ENCODE data around the gene DTX3L.
A peak's percentile ranks its signal among the peaks of the same experiment; 100 is the strongest.

The DTX3L gene

DNA sequence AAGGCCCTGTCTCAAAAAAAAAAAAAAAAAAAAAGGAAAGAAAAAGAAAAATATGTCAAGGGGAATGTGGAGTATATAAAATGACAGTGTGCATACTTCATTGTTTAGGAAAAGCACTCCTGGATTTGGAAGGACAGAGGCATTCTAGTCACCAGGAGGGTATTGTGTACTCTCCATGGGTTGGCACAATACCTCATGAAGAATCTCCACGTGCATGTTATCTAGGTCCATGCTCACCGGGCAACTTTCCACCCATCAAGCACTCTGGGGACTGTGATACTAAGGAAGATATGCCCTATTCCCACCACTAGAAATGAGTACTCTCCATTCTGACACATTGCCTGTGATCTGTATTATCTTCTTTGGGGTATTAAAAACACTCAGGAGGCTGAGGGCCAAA lies 34.0 kb upstream of the DTX3L start:
- Histone ChIP-seq H3K4me3 (replicated peaks; ENCODE audit: insufficient read depth, low read length) (no peak overlapping the region), H3K27me3 (ENCODE audit: insufficient read depth, poor library complexity, severe bottlenecking) (no peaks in the 10 kb centered on the region), H3K27ac (replicated peaks) (no peak overlapping the region)
- TF ChIP-seq POLR2AphosphoS5 (IDR thresholded peaks at IDR 0.05; ENCODE audit: low read depth), result no peak
- TF ChIP-seq, protein P1, sequence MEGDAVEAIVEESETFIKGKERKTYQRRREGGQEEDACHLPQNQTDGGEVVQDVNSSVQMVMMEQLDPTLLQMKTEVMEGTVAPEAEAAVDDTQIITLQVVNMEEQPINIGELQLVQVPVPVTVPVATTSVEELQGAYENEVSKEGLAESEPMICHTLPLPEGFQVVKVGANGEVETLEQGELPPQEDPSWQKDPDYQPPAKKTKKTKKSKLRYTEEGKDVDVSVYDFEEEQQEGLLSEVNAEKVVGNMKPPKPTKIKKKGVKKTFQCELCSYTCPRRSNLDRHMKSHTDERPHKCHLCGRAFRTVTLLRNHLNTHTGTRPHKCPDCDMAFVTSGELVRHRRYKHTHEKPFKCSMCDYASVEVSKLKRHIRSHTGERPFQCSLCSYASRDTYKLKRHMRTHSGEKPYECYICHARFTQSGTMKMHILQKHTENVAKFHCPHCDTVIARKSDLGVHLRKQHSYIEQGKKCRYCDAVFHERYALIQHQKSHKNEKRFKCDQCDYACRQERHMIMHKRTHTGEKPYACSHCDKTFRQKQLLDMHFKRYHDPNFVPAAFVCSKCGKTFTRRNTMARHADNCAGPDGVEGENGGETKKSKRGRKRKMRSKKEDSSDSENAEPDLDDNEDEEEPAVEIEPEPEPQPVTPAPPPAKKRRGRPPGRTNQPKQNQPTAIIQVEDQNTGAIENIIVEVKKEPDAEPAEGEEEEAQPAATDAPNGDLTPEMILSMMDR (IDR thresholded peaks at IDR 0.05; ENCODE audit: insufficient read depth, low read length), result no peak
- no peak for DNase-seq (ENCODE audit: low read depth in 1 of 2, low spot score in 1 of 2)

DNA sequence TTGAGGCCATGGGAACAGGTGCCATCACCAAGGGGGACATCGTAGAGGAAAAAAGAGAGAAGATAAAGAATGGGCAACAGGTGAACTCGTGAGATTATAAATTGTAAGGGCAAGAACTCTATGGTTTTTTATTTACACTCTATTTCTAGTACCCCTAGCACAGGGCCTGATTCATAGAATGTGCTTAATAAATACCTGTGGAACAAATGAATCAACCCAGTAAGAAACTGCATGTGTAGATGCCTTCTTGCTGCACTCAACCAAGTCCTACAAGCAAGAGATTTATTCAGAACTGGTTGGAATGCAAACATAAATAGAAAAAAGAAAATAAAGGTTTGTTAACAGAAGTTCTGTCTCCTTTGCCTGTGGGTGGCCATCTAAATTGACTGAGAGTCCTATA lies 30.7 kb upstream of the DTX3L start:
- DNase-seq (ENCODE audit: low read depth in 1 of 2, low spot score in 1 of 2), result no peak
- TF ChIP-seq, protein P1 (IDR thresholded peaks at IDR 0.05; ENCODE audit: insufficient read depth, low read length), result no peak
- TF ChIP-seq SPI1 (IDR thresholded peaks at IDR 0.05; ENCODE audit: borderline replicate concordance, low read depth), result no peak
- TF ChIP-seq, protein P2, sequence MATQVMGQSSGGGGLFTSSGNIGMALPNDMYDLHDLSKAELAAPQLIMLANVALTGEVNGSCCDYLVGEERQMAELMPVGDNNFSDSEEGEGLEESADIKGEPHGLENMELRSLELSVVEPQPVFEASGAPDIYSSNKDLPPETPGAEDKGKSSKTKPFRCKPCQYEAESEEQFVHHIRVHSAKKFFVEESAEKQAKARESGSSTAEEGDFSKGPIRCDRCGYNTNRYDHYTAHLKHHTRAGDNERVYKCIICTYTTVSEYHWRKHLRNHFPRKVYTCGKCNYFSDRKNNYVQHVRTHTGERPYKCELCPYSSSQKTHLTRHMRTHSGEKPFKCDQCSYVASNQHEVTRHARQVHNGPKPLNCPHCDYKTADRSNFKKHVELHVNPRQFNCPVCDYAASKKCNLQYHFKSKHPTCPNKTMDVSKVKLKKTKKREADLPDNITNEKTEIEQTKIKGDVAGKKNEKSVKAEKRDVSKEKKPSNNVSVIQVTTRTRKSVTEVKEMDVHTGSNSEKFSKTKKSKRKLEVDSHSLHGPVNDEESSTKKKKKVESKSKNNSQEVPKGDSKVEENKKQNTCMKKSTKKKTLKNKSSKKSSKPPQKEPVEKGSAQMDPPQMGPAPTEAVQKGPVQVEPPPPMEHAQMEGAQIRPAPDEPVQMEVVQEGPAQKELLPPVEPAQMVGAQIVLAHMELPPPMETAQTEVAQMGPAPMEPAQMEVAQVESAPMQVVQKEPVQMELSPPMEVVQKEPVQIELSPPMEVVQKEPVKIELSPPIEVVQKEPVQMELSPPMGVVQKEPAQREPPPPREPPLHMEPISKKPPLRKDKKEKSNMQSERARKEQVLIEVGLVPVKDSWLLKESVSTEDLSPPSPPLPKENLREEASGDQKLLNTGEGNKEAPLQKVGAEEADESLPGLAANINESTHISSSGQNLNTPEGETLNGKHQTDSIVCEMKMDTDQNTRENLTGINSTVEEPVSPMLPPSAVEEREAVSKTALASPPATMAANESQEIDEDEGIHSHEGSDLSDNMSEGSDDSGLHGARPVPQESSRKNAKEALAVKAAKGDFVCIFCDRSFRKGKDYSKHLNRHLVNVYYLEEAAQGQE (IDR thresholded peaks at IDR 0.05; ENCODE audit: insufficient replicate concordance, low read depth), result no peak
- no peak for TF ChIP-seq GABPA (IDR thresholded peaks at IDR 0.05; ENCODE audit: low read depth)
- no peak for TF ChIP-seq POLR2AphosphoS5 (IDR thresholded peaks at IDR 0.05; ENCODE audit: low read depth)
- no peak overlapping the region for H3K4me3 ChIP-seq (replicated peaks; ENCODE audit: insufficient read depth, low read length)
- H3K27ac ChIP-seq (replicated peaks), result 0 out of 2 replicates have a peak overlapping the region, but pooled peaks have one; percentile 2
- H3K27me3 ChIP-seq (ENCODE audit: insufficient read depth, poor library complexity, severe bottlenecking), result no peaks in the 10 kb centered on the region

DNA sequence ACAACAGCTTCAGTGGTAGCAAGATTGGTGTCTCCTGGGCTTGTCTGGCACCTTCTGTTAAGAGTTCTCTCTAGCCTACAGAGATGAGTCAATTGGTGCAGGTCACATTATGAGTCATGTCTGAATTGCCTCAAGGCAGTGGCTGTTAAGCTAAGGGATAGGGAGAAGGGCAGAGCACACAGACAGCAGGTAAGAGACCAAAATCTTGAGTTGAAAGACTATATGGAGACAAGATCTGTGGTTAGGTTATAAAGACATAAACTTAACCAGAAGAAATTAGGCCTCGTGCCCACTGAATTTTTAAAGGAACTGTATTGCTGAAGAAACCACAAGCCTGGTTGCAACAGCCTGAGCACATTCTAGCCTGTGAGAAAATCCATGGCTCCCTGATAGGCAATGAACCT lies 30.2 kb upstream of the DTX3L start:
- peak; percentile 51 to 82 for DNase-seq (ENCODE audit: low read depth in 1 of 2, low spot score in 1 of 2)
- TF ChIP-seq, protein P2 (IDR thresholded peaks at IDR 0.05; ENCODE audit: insufficient replicate concordance, low read depth), result no peak
- TF ChIP-seq POLR2AphosphoS5 (IDR thresholded peaks at IDR 0.05; ENCODE audit: low read depth) (0 out of 2 replicates have a peak, but pooled peaks have one; percentile 29), SPI1 (IDR thresholded peaks at IDR 0.05; ENCODE audit: borderline replicate concordance, low read depth) (peak; percentile 71)
- Histone ChIP-seq H3K4me3 (replicated peaks; ENCODE audit: insufficient read depth, low read length) (no peak overlapping the region), H3K27me3 (ENCODE audit: insufficient read depth, poor library complexity, severe bottlenecking) (no peaks in the 10 kb centered on the region), H3K27ac (replicated peaks) (0 out of 2 replicates have a peak overlapping the region, but pooled peaks have one; percentile 2)

DNA sequence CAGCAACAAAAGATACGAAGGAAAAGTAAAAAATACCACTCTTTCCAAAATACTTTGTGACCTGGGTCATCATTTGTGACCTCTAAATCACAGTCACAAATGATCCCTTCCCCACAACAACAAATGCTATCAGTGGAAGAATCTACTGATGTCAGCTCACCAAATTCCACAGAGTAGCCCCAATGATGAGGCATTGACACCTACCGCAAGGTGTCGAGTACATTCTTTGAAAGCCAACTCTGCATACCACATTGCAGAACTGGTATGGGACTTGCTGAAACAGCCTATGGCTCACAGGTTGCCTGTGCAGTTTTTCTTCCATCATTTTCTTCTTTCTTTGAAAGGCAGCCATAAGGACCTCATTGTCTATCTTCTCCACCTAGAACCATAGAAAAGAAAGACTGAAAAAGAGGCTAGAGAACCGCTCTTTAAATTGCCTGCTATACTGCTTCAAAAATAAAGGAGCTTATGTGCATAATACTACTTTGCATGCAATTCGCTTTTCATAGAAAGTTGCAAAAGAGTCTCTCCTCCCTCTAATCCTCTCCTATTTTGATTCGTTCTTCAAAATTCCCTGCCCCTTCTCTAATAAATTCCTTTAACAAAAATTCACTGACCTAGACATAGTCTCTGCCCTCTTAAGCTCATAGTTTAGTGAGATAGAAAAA lies 28.0 kb upstream of the DTX3L start:
- H3K27ac ChIP-seq (replicated peaks), result no peak overlapping the region
- no peak for TF ChIP-seq SPI1 (IDR thresholded peaks at IDR 0.05; ENCODE audit: borderline replicate concordance, low read depth)
- TF ChIP-seq, protein P1 (IDR thresholded peaks at IDR 0.05; ENCODE audit: insufficient read depth, low read length), result no peak
- no peak for TF ChIP-seq POLR2AphosphoS5 (IDR thresholded peaks at IDR 0.05; ENCODE audit: low read depth)
- TF ChIP-seq, protein P2 (IDR thresholded peaks at IDR 0.05; ENCODE audit: insufficient replicate concordance, low read depth), result no peak
- no peak for DNase-seq (ENCODE audit: low read depth in 1 of 2, low spot score in 1 of 2)
- no peak overlapping the region for H3K4me3 ChIP-seq (replicated peaks; ENCODE audit: insufficient read depth, low read length)
- no peaks in the 10 kb centered on the region for H3K27me3 ChIP-seq (ENCODE audit: insufficient read depth, poor library complexity, severe bottlenecking)
